ENCODE data around the gene GRHL1. TPM values are rescaled to one million over a fixed set of nuclear protein-coding genes. Genes with fewer than 3 reads are reported as not detected.

Gene GRHL1
- total RNA-seq, 1 experiment from 2014 or later, result 2.5 TPM

DNA sequence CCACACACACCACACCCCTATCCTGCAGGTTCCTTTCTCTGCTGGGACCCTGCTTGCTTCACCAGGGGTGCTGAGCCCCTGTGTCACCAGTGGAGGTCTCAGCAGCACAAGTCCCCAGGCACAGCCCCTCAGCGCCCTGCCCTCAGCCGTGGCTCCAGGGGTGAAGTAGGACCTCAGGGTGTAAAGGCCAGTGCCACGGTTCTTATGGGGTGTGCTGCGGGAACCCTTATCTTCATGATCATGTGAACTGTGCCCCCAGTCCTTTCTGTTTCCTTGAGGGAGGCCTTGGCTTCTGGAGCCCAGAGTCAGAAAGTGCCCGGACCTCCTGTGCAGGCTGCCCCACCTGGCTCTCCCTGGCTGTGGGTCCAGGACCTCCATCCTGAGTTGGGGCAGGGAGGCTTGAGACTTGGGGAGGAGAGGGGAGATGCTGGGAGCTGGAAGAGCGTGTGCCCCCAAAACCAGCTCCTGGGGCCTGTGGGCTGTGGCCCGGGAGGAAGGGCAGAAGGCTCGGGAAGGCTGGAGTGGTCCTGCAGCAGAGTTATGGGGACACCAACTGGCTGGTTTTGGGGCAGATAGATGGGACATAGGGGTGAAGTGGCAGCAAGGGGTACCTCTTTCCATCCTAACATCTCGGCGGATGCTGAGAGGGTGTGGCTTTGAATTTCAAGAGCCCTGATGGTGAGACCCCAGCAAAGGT lies 71.6 kb downstream of the GRHL1 start:
- Histone ChIP-seq H3K9me3 (ENCODE audit: control insufficient read depth, low read depth, low read length) (no peaks in the 10 kb centered on the region), H2BK12ac (ENCODE audit: insufficient read length, low read depth, low read length) (no peak overlapping the region), H4K5ac (ENCODE audit: insufficient read length, low read depth, low read length) (no peak overlapping the region), H4K8ac (replicated peaks; ENCODE audit: insufficient read length, low read depth, low read length) (no peak overlapping the region), H4K20me1 (ENCODE audit: control insufficient read depth, insufficient read depth, insufficient read length) (no peaks in the 10 kb centered on the region), H3K18ac (ENCODE audit: insufficient read length, low read depth, low read length) (no peak overlapping the region), H2BK15ac (ENCODE audit: low read depth, low read length) (no peak overlapping the region), H3K27ac (ENCODE audit: insufficient read length, low read depth, low read length) (no peak overlapping the region), H3K23me2 (ENCODE audit: insufficient read length, low read depth, low read length, poor library complexity, severe bottlenecking) (peaks cover 4% of the 10 kb centered on the region), H2BK120ac (ENCODE audit: low read depth, low read length, poor library complexity, severe bottlenecking) (no peak overlapping the region), H2AFZ (ENCODE audit: low read length) (no peak overlapping the region), H3K79me1 (ENCODE audit: insufficient read depth, low read depth, low read length, poor library complexity, severe bottlenecking) (no peaks in the 10 kb centered on the region), H3K79me2 (ENCODE audit: insufficient read depth, low read length) (no peaks in the 10 kb centered on the region), H3K56ac (ENCODE audit: insufficient read length, low read depth, low read length) (no peak overlapping the region), H3K9ac (ENCODE audit: extremely low read depth, insufficient read length, low read length) (no peak overlapping the region), H3K14ac (ENCODE audit: insufficient read depth, low read length) (no peak overlapping the region), H3K23ac (ENCODE audit: insufficient read length, low read depth, low read length) (no peak overlapping the region), H3T11ph (ENCODE audit: low read length) (no peak overlapping the region), H3K4me1 (ENCODE audit: insufficient read depth, low read length) (no peaks in the 10 kb centered on the region), H2AK5ac (ENCODE audit: insufficient read length, low read length) (no peak overlapping the region), H2BK20ac (ENCODE audit: low read depth, low read length, poor library complexity, severe bottlenecking) (no peak overlapping the region), H4K91ac (ENCODE audit: insufficient read length, low read depth, low read length) (no peak overlapping the region), H3K27me3 (ENCODE audit: insufficient read depth, low read length) (no peaks in the 10 kb centered on the region), H2BK5ac (ENCODE audit: insufficient read length, low read length) (no peak overlapping the region), H3K4me2 (ENCODE audit: insufficient read depth, insufficient read length, low read length) (no peak overlapping the region), H3K4ac (ENCODE audit: low read depth, low read length) (no peak overlapping the region)
- Mint-ChIP-seq H3K4me1 (peaks cover 0 to under 1% of the 10 kb centered on the region in 2 experiments; a peak in 1 of 4 replicates), H3K27ac (no peak overlapping the region), H3K9me3 (no peaks in the 10 kb centered on the region; a peak in 1 of 5 replicates), H3K4me3 (no peak overlapping the region), H3K27me3 (ENCODE audit: low read depth) (peaks cover 12% of the 10 kb centered on the region), H3K36me3 (ENCODE audit: insufficient read depth in 1 of 3, low read depth in 3 of 3) (no peaks in the 10 kb centered on the region)
- TF ChIP-seq, protein P1, sequence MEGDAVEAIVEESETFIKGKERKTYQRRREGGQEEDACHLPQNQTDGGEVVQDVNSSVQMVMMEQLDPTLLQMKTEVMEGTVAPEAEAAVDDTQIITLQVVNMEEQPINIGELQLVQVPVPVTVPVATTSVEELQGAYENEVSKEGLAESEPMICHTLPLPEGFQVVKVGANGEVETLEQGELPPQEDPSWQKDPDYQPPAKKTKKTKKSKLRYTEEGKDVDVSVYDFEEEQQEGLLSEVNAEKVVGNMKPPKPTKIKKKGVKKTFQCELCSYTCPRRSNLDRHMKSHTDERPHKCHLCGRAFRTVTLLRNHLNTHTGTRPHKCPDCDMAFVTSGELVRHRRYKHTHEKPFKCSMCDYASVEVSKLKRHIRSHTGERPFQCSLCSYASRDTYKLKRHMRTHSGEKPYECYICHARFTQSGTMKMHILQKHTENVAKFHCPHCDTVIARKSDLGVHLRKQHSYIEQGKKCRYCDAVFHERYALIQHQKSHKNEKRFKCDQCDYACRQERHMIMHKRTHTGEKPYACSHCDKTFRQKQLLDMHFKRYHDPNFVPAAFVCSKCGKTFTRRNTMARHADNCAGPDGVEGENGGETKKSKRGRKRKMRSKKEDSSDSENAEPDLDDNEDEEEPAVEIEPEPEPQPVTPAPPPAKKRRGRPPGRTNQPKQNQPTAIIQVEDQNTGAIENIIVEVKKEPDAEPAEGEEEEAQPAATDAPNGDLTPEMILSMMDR (conservative IDR thresholded peaks at IDR 0.05), result no peak
- WGBS (ENCODE audit: extremely low coverage, insufficient read length, low lambda C conversion rate), result no CpG with 5 or more reads among the region's 10 CpGs
- DNase-seq, result no peak
